Activated CD4-positive, alpha-beta T cell treated with anti-CD3 and anti-CD28 coated beads for 24 hours (primary cell): ENCODE data around the gene CTNNBIP1.
A peak's percentile ranks its signal among the peaks of the same experiment; 100 is the strongest.
"Not testable (repeated sequence)": the region's sequence is repeated elsewhere in the genome, so short reads cannot be mapped to it uniquely, and the experiment has no call there.

ENCODE experiments used
- DNase-seq, 2 donors: peaks; one replicate each; pipeline ENCODE4 v3.0.0-alpha.2; 2020; ENCODE audit warnings: low read depth in 2 of 2

Gene CTNNBIP1

DNA sequence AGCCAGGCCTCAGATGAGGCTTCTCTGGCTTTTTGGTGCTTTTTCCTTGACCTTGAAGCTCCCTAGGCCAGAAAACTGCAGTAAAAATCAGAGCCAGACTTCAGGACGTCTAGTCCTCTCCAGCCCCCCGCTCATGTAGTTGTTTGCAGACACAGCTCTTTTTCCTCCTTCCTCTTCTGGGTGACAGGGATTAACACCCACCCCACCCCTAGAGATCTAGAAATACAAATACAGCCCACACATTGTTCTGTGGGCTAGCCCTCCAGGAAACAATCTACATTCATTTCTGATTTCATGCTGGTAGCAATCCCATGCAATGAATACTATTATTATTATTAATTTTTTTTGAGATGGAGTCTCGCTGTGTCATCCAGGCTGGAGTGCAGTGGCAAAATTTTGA, 76.4 kb downstream of the CTNNBIP1 start:
- no peak for DNase-seq

GRCh38 chr1:9827558-9828185, 82.4 kb downstream of the CTNNBIP1 start:
- no peak for DNase-seq

DNA sequence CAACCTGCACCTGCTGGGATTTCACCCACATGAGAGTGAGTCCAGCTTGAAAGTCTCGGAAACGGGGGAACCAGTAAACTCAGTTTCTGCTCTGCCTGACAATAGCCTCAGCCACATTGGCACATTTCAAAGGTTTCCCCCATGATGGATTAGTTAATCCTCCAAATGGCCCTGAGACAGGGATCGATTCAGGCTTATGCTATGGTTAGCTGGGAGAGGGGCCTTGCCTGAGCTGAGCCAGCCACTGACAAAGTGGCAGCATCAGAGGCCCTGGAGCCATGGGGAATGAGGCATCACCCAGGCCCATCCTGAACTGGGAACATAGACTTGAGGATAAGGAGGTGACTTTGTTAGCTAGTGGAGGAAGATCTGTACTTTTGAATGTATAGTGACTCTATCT, 83.5 kb downstream of the CTNNBIP1 start:
- DNase-seq, result no peak

DNA sequence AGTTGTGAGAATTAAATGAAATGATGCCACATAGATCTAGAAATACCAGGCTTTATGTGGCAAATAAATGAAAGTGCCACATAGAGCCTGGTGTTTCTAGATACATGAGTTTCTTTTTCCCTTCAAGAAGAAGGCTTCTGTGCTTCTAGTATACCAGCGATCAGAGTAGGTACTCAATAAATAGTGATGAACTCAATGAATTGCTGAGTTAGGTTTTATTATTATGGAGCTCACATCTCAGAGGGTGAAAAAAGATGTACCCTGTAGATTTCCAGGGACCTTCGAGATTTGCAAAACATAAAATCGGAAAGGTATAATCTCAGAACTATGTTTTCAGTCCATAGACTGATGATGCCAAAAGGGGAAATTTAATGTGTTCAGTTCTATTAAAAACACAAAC, 84.0 kb downstream of the CTNNBIP1 start:
- DNase-seq, result no peak

GRCh38 chr1:9825093-9826074, 84.7 kb downstream of the CTNNBIP1 start:
- DNase-seq, result no peak

GRCh38 chr1:9824702-9825089, 85.4 kb downstream of the CTNNBIP1 start:
- DNase-seq, result no peak

DNA sequence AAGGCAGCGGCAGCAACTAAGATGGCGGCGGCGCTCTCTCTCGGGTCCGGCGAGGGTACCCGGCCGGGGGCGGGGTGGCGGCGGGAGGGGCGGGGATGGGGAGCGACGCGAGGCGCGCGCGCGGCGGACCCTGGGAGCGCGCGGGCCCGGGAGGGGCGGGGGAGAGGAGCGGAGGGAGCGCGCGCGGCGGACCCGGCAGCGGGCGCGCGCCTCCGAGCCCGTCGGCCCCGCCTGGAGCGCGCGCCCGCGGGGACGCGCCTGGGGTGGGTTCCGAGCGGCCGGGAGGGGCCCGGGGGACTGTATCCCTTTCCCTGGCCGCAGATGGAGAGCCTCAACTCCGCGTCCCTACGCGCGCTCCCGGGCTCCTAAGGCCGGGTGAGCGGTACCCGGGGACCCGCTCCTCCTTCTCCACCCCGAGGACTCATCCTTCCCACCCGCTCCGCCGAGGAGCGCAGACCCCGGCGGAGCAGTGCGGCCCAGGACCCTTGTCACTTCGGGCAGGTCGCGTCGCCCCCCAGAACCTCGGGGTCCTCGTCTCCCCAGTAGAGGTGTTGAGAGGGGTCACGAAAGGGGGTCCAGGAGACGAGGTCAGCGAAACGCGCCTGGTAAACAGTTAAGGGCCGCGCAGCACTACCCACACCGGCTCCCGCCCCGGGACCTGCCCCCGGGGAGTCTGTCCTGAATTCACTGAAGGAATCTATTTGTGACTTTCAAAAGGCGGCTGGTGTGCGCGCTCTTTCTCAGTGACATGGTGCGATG, 85.9 kb downstream of the CTNNBIP1 start, which contains the start of gene CLSTN1:
Gene CLSTN1 (minus strand): TSS at position 23 of the 759 bp plus-strand sequence. CDS start 232 bp downstream, outside the sequence.
- peak; percentile 87 to 88 for DNase-seq

- DNase-seq, result no peak
Measured at GRCh38 chr1:9823693-9823942, 86.5 kb downstream of the CTNNBIP1 start.

- peak in 1 of 2 donors; percentile 26 for DNase-seq
Measured at GRCh38 chr1:9822897-9823692, 87.0 kb downstream of the CTNNBIP1 start.

GRCh38 chr1:9822490-9822889, 87.6 kb downstream of the CTNNBIP1 start:
- DNase-seq, result no peak

DNA sequence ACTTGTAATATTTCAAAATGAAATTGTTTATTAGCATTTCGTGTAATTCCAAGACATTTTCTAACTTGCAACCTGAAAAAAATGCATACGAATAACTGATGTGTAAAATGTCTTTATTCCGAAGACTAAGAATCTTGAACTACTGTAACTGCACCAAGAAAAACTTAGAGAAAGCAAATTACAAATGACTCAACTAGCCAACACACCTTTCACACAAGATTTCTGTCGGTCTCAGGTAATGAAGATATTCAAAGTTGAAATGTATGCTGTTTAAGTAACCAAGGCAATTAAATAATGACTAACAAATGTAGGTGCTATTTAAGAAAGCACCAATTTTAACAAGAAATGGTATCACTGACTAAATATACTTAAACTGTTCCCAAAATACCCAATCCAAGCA, 88.4 kb downstream of the CTNNBIP1 start:
- DNase-seq, result no peak

DNA sequence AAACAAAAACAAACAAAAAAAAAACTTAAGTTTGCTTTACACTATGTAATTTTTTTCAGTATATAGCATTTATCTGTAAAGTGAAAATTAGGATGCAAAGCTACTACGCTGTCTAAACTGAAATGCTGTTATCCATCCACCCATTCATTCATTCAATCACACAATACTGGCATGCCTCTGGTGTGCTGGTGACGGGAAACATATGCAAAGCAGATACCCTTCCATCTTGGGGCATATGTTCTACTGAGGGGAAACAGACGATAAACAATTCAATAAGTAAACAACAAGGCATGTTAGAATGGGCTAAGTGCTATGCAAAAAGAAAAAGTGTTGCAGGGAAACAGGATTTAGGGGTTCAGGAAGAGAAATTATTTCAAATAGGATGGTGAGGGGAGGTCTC, 89.5 kb downstream of the CTNNBIP1 start:
- DNase-seq, result no peak

GRCh38 chr1:9817734-9818133, 92.3 kb downstream of the CTNNBIP1 start:
- DNase-seq, result no peak

DNA sequence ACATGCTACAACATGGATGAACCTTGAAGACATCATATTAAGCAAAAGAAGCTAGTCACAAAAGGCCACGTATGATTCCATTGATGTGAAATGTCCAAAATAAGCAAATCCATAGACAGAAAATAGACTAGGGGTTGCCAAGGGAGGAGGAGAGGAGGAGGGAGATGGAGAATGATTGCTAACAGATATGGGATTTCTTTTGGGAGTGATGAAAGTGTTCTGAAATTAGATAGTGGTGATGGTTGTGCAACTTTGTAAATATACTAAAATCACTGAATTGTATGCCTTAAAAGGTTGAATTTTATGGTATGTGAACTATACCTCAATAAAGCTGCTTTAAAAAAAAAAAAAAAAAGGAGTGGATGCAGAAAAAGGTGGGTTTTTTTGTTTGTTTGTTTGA, 93.9 kb downstream of the CTNNBIP1 start:
- DNase-seq, result no peak

DNA sequence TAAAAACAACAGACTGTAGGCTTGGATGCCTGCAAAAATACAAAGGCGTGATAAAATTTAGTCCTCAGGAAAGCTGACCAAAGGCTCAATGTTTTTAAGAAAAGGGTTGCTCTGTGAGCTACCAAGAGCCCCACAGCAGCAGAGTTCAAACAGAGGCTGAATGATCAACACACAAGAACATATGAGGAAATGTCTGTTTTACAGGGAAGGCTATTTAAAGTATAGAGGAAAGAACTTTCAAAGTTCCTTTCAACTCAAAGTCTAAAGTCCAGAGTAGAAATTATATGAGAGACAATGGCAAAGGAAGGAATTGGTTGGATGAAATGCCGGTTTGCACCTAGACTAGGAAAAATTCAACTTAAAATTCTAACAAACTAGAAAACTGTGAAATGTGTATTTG, 94.9 kb downstream of the CTNNBIP1 start:
- no peak for DNase-seq

DNA sequence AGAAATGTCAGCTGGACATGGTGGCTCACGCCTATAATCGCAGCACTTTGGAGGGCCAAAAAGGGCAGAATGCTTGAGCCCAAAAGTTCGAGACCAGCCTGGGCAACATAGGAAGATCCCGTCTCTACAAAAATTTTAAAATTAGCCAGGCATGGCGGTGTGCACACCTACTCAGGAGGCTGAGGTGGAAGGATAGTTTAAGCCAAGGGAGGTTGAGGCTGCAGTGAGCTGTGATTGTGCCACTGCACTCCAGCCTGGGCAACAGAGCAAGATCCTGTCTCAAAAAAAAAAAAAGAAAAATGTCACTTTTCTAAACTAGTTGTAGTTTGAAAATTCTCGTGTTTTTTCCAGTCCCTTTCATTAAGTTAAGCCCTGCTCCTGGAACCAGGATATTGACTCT, 95.5 kb downstream of the CTNNBIP1 start:
- DNase-seq, result no peak

DNA sequence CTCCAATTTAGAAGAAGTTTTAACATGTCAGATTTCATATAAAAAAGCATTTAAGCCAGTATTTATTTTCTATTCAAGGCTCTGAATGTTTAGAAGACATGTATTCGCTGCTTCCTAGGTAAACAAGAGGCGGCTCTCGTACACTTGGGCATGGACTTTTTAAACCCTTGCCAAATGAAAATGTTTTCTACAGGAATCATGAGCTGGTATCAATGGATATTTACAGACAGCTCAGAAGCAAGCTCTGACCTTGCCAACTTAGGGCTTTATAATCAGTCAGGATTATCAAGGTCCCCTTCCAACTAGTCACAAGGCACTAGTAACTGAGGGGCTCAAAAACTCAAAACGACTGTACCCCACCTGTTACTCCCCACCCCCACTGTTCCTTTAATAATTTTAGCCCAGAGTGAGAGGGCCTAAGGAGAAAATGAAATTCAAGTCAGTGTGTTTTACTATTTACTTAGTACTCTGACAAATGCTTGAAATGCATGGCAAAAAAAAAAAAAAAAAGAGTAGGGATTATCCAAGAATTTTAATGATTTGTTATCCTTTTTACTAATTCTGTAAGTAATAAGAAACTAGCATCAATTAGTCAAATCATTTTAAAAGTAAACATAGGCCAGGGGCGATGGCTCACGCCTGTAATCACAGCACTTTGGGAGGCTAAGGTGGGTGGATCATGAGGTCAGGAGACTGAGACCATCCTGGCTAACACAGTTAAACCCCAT, 98.7 kb downstream of the CTNNBIP1 start:
- DNase-seq, result no peak

DNA sequence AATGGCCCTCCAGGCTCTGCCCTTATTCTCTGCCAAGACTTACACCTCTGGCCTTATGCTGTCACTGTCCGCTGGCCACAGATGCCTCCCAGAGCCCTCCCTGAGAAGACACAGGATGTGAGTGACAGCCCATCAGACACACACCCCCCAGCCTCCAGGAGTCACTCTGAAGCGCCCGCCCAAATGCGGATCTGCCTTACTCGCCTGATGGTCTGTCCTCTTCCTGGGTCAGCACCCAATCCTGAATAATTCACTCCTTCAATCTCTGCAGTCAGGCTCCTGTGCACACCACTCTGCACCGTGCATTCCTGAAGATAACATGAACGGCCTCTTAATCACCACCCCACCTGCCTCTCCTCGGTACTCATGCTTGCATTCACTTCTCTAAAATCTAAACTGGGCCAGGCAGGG, 101.0 kb downstream of the CTNNBIP1 start:
- no peak for DNase-seq

DNA sequence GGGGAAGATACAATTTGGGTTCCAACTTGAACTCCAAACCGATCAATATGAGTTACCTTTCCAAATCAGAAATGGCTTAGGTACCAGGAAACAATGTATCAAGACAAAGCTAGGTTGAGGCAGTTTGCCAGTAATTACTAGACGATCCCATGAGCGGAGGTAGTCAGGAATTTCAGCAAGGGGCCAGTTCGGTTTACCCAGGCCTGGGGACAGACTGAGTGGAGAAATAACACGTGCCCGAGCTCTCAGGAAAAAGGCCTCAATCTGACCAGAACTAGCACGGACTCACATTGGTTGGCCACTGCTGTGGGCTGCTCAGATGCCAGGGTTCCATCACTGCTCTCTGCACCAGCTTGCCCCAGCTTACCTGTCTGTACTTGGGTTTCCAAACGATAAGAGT, 101.6 kb downstream of the CTNNBIP1 start:
- DNase-seq, result no peak

GRCh38 chr1:9807541-9807940, 102.5 kb downstream of the CTNNBIP1 start:
- no peak for DNase-seq

DNA sequence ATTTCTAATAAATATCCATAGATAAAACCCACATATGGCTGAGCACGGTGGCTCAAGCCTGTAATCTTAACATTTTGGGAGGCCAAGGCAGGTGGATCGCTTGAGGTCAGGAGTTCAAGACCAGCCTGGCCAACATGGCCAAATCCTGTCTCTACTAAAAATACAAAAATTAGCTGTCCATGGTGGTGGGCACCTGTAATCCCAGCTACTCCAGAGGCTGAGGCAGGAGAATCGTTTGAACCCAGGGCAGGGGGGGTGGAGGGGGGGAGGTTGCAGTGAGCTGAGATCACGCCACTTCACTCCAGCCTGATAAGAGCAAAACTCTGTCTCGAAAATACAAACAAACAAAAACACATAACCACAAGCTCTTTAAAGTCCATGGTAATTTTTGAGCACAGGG, 104.1 kb downstream of the CTNNBIP1 start:
- not testable (repeated sequence) for DNase-seq
